Smooth muscle cell (in vitro differentiated cells): ENCODE data around the gene DNM1L. TPM values are rescaled to one million over a fixed set of nuclear protein-coding genes. Genes with fewer than 3 reads are reported as not detected.

Experiments used
- DNase-seq: peaks from one replicate; lab custom pipeline; 2025; ENCODE audit not compliant: unreplicated experiment; lab: John Stamatoyannopoulos, UW
- H2AFZ ChIP-seq: fragments of 200-600 bp; sonication (generic); 2 replicates; pipeline ENCODE4 v1.6.0; 2016; ENCODE audit warnings: antibody characterized with exemption, low read depth, mild to moderate bottlenecking
- H3F3A ChIP-seq: fragments of 200-600 bp; sonication (generic); 2 replicates; pipeline ENCODE4 v1.6.0; 2017; ENCODE audit warnings: antibody characterized with exemption, low read depth
- H3K27ac ChIP-seq: fragments of 200-600 bp; sonication (generic); 2 replicates; pipeline ENCODE4 v1.5.1; 2016; ENCODE audit warnings: low read depth, mild to moderate bottlenecking
- H3K27me3 ChIP-seq: fragments of 200-600 bp; sonication (generic); 2 replicates; pipeline ENCODE4 v1.6.1; 2016; ENCODE audit warnings: low read depth, mild to moderate bottlenecking
- H3K36me3 ChIP-seq: fragments of 200-600 bp; sonication (generic); 2 replicates; pipeline ENCODE4 v1.5.1; 2016; ENCODE audit warnings: low read depth
- H3K4me1 ChIP-seq: fragments of 200-600 bp; sonication (generic); 2 replicates; pipeline ENCODE4 v1.5.1; 2016; ENCODE audit warnings: low read depth
- H3K4me2 ChIP-seq: fragments of 200-600 bp; sonication (generic); 2 replicates; pipeline ENCODE4 v1.6.0; 2016; ENCODE audit warnings: mild to moderate bottlenecking
- H3K4me3 ChIP-seq: fragments of 200-600 bp; sonication (generic); 2 replicates; pipeline ENCODE4 v1.5.1; 2016; ENCODE audit warnings: mild to moderate bottlenecking
- H3K79me2 ChIP-seq: fragments of 200-600 bp; sonication (generic); 2 replicates; pipeline ENCODE4 v1.6.0; 2016; ENCODE audit warnings: low read depth, mild to moderate bottlenecking
- H3K9ac ChIP-seq: fragments of 200-600 bp; sonication (generic); 2 replicates; pipeline ENCODE4 v1.6.0; 2016; ENCODE audit warnings: low read depth
- H3K9me3 ChIP-seq: fragments of 200-600 bp; sonication (generic); replicated peaks from 2 replicates; pipeline ENCODE4 v1.5.1; 2016; ENCODE audit warnings: low read depth
- H4K20me1 ChIP-seq: fragments of 200-600 bp; sonication (generic); 2 replicates; pipeline ENCODE4 v1.6.0; 2016; ENCODE audit warnings: low read depth
- CTCF ChIP-seq: fragments of 200-600 bp; sonication (generic); IDR thresholded peaks from 2 replicates; pipeline ENCODE4 v1.5.1; 2017; ENCODE audit warnings: borderline replicate concordance, mild to moderate bottlenecking, antibody characterized with exemption; ENCODE audit not compliant: insufficient read depth, poor library complexity, severe bottlenecking
- WGBS: methylation state at CpG from one replicate; pipeline ENCODE4 v1.1.7; 2016; ENCODE audit warnings: low lambda C conversion rate; 5-methylcytosine and 5-hydroxymethylcytosine counted together
- polyA plus RNA-seq: library from polyadenylated mRNA; unstranded; fragments of >200 nt; fragmentation: Nextera tagmentation; extraction: Ambion mirVana; gene quantifications from 2 replicates; pipeline ENCODE4 v1.2.1, GENCODE V29; 2016
- total RNA-seq: library from RNA; depleted of rRNA; stranded (reverse); fragments of >200 nt; gene quantifications from 2 replicates; pipeline ENCODE4 v1.2.3, GENCODE V29; 2014

DNM1L gene
- total and polyA plus RNA-seq, 2 experiments from 2014 or later = 33.6 to 56.3 TPM

GRCh38 chr12:32647275-32647674 lies 31.8 kb upstream of the DNM1L start:
- Histone ChIP-seq H3K4me1 (peaks cover 11% of the 10 kb centered on the region), H3F3A (no peaks in the 10 kb centered on the region), H3K79me2 (no peaks in the 10 kb centered on the region), H3K27me3 (no peaks in the 10 kb centered on the region), H3K4me3 (no peak overlapping the region), H3K27ac (no peak overlapping the region), H3K36me3 (no peaks in the 10 kb centered on the region), H3K9ac (no peak overlapping the region), H2AFZ (no peak overlapping the region), H4K20me1 (no peaks in the 10 kb centered on the region), H3K4me2 (peak overlapping the region; percentile 7), H3K9me3 (no peaks in the 10 kb centered on the region)
- DNase-seq = no peak
- 86% methylated on average over 3 of the region's 3 CpGs for WGBS
- no peak for TF ChIP-seq CTCF

GRCh38 chr12:32650508-32650907 lies 28.6 kb upstream of the DNM1L start:
- H3K4me1 ChIP-seq = peaks cover 3% of the 10 kb centered on the region
- WGBS = 32% methylated on average over 2 of the region's 2 CpGs
- H3K79me2 ChIP-seq = no peaks in the 10 kb centered on the region
- H2AFZ ChIP-seq = no peak overlapping the region
- no peaks in the 10 kb centered on the region for H3K36me3 ChIP-seq
- H4K20me1 ChIP-seq = no peaks in the 10 kb centered on the region
- H3K4me2 ChIP-seq = peak overlapping the region; percentile 0
- H3K9me3 ChIP-seq = no peaks in the 10 kb centered on the region
- no peaks in the 10 kb centered on the region for H3F3A ChIP-seq
- no peak overlapping the region for H3K4me3 ChIP-seq
- no peak overlapping the region for H3K9ac ChIP-seq
- TF ChIP-seq CTCF = no peak
- H3K27me3 ChIP-seq = no peaks in the 10 kb centered on the region
- DNase-seq = no peak
- H3K27ac ChIP-seq = no peak overlapping the region

GRCh38 chr12:32651151-32651955 lies 27.7 kb upstream of the DNM1L start:
- H3F3A ChIP-seq = no peaks in the 10 kb centered on the region
- no peak overlapping the region for H3K4me3 ChIP-seq
- H3K9me3 ChIP-seq = no peaks in the 10 kb centered on the region
- H3K27ac ChIP-seq = peak overlapping the region; percentile 55
- H3K36me3 ChIP-seq = no peaks in the 10 kb centered on the region
- no peak for DNase-seq
- WGBS = 97% methylated on average over 5 of the region's 5 CpGs
- H2AFZ ChIP-seq = no peak overlapping the region
- no peak overlapping the region for H3K9ac ChIP-seq
- TF ChIP-seq CTCF = no peak
- no peaks in the 10 kb centered on the region for H3K79me2 ChIP-seq
- peak overlapping the region; percentile 0 for H3K4me2 ChIP-seq
- peaks cover 3% of the 10 kb centered on the region for H3K4me1 ChIP-seq
- no peaks in the 10 kb centered on the region for H4K20me1 ChIP-seq
- H3K27me3 ChIP-seq = no peaks in the 10 kb centered on the region

GRCh38 chr12:32651956-32652210 lies 27.2 kb upstream of the DNM1L start:
- H3K4me2 ChIP-seq = no peak overlapping the region
- no peaks in the 10 kb centered on the region for H3K79me2 ChIP-seq
- no peak overlapping the region for H3K27ac ChIP-seq
- H4K20me1 ChIP-seq = no peaks in the 10 kb centered on the region
- no peak overlapping the region for H2AFZ ChIP-seq
- no peaks in the 10 kb centered on the region for H3F3A ChIP-seq
- H3K9ac ChIP-seq = no peak overlapping the region
- TF ChIP-seq CTCF = no peak
- DNase-seq = no peak
- WGBS = 89% methylated on average over 4 of the region's 4 CpGs
- no peaks in the 10 kb centered on the region for H3K36me3 ChIP-seq
- H3K4me3 ChIP-seq = no peak overlapping the region
- H3K4me1 ChIP-seq = peaks cover 3% of the 10 kb centered on the region
- no peaks in the 10 kb centered on the region for H3K9me3 ChIP-seq
- H3K27me3 ChIP-seq = no peaks in the 10 kb centered on the region
